ENCODE results near the gene AMACR.
A peak's percentile ranks its signal among the peaks of the same experiment; 100 is the strongest.

The AMACR gene

DNA sequence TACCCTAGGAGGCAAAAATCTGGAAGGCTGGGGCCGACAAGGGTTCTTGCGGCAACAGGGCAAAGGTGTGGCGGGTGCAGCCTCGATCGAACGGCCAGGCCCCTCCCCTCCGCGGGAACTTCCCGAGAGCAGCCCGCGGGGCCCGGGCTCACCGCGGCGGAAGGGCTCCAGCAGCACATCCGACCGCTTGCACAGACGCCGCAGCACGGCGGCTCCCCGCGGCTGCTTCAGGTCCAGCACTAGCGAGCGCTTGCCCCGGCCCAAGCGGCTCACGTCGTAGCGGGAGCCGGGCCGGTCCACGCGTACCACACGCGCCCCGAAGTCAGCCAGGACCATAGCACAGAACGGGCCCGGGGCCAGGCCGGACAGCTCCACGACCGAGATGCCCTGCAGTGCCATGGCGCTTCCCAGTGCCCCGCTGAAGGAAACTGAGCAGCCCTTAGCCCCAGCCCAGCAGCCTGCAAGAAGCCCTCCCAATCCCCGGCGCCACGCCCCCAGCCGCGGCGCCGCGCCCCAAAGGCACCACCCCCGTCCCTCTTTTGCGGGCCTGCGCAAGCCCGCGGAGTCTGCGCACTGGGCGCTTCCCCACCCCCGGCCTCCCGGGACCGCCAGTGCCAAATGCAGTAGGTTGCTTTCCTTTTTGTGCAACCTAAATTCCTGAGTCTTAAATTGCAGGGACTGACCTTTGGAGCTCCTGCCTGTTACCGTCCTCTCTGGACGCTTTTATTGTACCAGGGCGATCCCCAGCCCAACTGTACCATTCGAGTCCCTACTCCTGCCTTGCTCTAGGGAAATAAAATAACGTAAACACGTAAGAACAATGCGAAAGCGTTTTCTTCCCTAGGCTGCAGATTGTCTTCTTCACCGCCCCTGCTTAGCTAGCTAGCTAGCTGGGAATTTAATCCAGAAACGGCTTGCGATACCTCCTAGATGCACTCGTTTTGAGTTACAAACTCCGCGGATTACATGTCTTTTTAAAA, at the start of gene AMACR:
TSS of gene AMACR (minus strand) at position 430 of the 980 bp plus-strand sequence. CDS start at position 399, 31 bp downstream.
- Histone ChIP-seq H3K27me3 (ENCODE audit: control insufficient read depth in 1 of 2, insufficient read depth in 2 of 2, low read length in 2 of 2) (no peaks in the 10 kb centered on the region), H3K27ac (ENCODE audit: low read depth, low read length) (peak within 1 kb of the TSS; percentile 79), H3K4me1 (ENCODE audit: insufficient read depth, low read length) (peaks cover 27% of the 10 kb centered on the region), H3K4me3 (ENCODE audit: low read depth in 1 of 2, low read length in 2 of 2) (peak within 1 kb of the TSS; percentile 59 to 79), H3K9me3 (ENCODE audit: low read length) (no peaks in the 10 kb centered on the region), H3K36me3 (ENCODE audit: insufficient read depth, low read length) (peaks cover 12% of the 10 kb centered on the region), H3K9ac (ENCODE audit: low read length) (peak within 1 kb of the TSS; percentile 45)

GRCh38 chr5:34057569-34057968, 49.7 kb upstream of the AMACR start:
- H3K36me3 ChIP-seq (ENCODE audit: insufficient read depth, low read length) = no peaks in the 10 kb centered on the region
- no peak overlapping the region for H3K9ac ChIP-seq (ENCODE audit: low read length)
- no peak overlapping the region for H3K4me3 ChIP-seq (ENCODE audit: low read depth in 1 of 2, low read length in 2 of 2)
- H3K9me3 ChIP-seq (ENCODE audit: low read length) = no peaks in the 10 kb centered on the region
- H3K27me3 ChIP-seq (ENCODE audit: control insufficient read depth in 1 of 2, insufficient read depth in 2 of 2, low read length in 2 of 2) = no peaks in the 10 kb centered on the region
- no peak overlapping the region for H3K27ac ChIP-seq (ENCODE audit: low read depth, low read length)
- H3K4me1 ChIP-seq (ENCODE audit: insufficient read depth, low read length) = no peaks in the 10 kb centered on the region

DNA sequence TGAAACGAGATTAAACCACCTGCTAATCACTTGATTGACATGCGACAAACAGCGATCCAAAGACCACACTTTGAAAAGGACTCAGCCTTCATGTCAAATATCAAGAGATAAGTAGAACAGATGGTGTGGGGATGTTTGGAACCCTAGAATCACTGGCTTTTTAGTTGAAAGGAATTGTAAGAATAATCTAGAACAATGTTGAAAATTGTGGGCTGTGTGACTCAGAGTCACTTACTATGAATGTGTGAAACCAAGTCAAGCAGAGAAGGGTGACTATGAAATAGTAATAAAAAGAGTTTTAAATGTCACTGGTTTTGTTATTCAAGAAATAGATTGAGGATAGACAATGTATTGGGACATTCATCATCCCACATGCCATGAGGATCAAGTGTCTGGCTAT, 49.3 kb upstream of the AMACR start:
- Histone ChIP-seq H3K4me1 (ENCODE audit: insufficient read depth, low read length) (no peaks in the 10 kb centered on the region), H3K4me3 (ENCODE audit: low read depth in 1 of 2, low read length in 2 of 2) (no peak overlapping the region), H3K27me3 (ENCODE audit: control insufficient read depth in 1 of 2, insufficient read depth in 2 of 2, low read length in 2 of 2) (no peaks in the 10 kb centered on the region), H3K27ac (ENCODE audit: low read depth, low read length) (no peak overlapping the region), H3K9ac (ENCODE audit: low read length) (no peak overlapping the region), H3K36me3 (ENCODE audit: insufficient read depth, low read length) (no peaks in the 10 kb centered on the region), H3K9me3 (ENCODE audit: low read length) (no peaks in the 10 kb centered on the region)

- Histone ChIP-seq H3K9ac (ENCODE audit: low read length) (no peak overlapping the region), H3K27ac (ENCODE audit: low read depth, low read length) (no peak overlapping the region)
Observed at GRCh38 chr5:34055667-34056066, 47.8 kb upstream of the AMACR start.

GRCh38 chr5:34054400-34054729, 46.5 kb upstream of the AMACR start:
- Histone ChIP-seq H3K4me1 (ENCODE audit: insufficient read depth, low read length) (no peaks in the 10 kb centered on the region), H3K9ac (ENCODE audit: low read length) (no peak overlapping the region), H3K9me3 (ENCODE audit: low read length) (no peaks in the 10 kb centered on the region), H3K4me3 (ENCODE audit: low read depth in 1 of 2, low read length in 2 of 2) (no peak overlapping the region), H3K27ac (ENCODE audit: low read depth, low read length) (no peak overlapping the region), H3K36me3 (ENCODE audit: insufficient read depth, low read length) (no peaks in the 10 kb centered on the region), H3K27me3 (ENCODE audit: control insufficient read depth in 1 of 2, insufficient read depth in 2 of 2, low read length in 2 of 2) (no peaks in the 10 kb centered on the region)

More at GRCh38 chr5:34055667-34056066, 47.8 kb upstream of the AMACR start:
- no peaks in the 10 kb centered on the region for H3K9me3 ChIP-seq (ENCODE audit: low read length)
- no peaks in the 10 kb centered on the region for H3K27me3 ChIP-seq (ENCODE audit: control insufficient read depth in 1 of 2, insufficient read depth in 2 of 2, low read length in 2 of 2)
- no peaks in the 10 kb centered on the region for H3K4me1 ChIP-seq (ENCODE audit: insufficient read depth, low read length)
- no peaks in the 10 kb centered on the region for H3K36me3 ChIP-seq (ENCODE audit: insufficient read depth, low read length)
- H3K4me3 ChIP-seq (ENCODE audit: low read depth in 1 of 2, low read length in 2 of 2) = no peak overlapping the region

- Histone ChIP-seq H3K27ac (ENCODE audit: low read depth, low read length) (no peak overlapping the region), H3K4me1 (ENCODE audit: insufficient read depth, low read length) (no peaks in the 10 kb centered on the region), H3K9me3 (ENCODE audit: low read length) (no peaks in the 10 kb centered on the region), H3K4me3 (ENCODE audit: low read depth in 1 of 2, low read length in 2 of 2) (no peak overlapping the region), H3K36me3 (ENCODE audit: insufficient read depth, low read length) (no peaks in the 10 kb centered on the region), H3K9ac (ENCODE audit: low read length) (no peak overlapping the region), H3K27me3 (ENCODE audit: control insufficient read depth in 1 of 2, insufficient read depth in 2 of 2, low read length in 2 of 2) (no peaks in the 10 kb centered on the region)
Observed at GRCh38 chr5:34053571-34054399, 45.9 kb upstream of the AMACR start.

DNA sequence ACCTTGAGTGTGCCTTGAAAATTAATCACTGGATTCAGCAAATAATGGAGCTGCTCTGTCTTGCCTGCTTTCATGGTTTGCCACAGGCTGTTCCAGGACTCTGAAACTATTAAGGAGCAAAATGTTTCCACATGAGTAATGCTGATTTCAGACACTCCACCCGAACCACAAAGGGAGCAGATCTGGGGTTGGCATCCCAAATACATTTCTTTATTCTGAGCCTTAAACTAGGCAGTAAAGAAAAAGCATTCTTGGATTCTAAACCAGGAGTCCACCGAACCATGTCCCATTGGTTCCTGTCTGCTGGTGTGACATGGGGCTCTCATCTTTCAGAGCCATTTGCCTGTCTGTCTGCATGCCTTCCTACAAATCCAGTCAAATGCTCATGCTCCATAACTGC, 45.3 kb upstream of the AMACR start:
- Histone ChIP-seq H3K36me3 (ENCODE audit: insufficient read depth, low read length) (no peaks in the 10 kb centered on the region), H3K9ac (ENCODE audit: low read length) (no peak overlapping the region), H3K27me3 (ENCODE audit: control insufficient read depth in 1 of 2, insufficient read depth in 2 of 2, low read length in 2 of 2) (no peaks in the 10 kb centered on the region), H3K4me3 (ENCODE audit: low read depth in 1 of 2, low read length in 2 of 2) (no peak overlapping the region), H3K27ac (ENCODE audit: low read depth, low read length) (no peak overlapping the region), H3K4me1 (ENCODE audit: insufficient read depth, low read length) (no peaks in the 10 kb centered on the region), H3K9me3 (ENCODE audit: low read length) (no peaks in the 10 kb centered on the region)

DNA sequence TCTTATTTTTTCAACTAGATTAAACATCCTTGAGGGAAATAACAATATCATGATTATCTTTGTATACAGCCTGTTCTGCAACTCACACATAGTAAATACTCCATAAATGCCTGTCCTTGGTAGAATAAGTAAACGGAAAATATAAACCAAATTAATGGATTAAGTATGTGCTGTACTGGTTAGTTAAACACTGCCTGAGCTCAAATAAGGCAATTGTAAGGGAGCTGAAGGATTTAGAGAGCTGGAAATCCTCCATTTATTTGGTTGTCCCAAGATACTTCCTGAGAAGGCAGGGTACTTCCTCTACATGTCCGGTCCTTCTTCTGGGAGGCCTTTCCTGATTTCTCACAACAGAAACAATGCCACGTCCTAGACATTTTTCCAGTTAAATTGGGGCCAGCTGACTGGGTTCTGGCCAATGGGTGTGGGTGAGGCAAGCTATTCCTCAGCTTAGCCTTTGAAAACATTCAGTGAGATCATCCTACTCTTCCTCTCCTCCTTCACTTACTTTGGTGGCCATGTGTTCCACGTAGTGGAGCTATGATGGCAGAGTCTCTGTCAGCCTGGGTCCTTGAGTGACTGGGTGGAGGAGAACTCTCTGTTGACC, 43.6 kb upstream of the AMACR start:
- Histone ChIP-seq H3K27me3 (ENCODE audit: control insufficient read depth in 1 of 2, insufficient read depth in 2 of 2, low read length in 2 of 2) (no peaks in the 10 kb centered on the region), H3K27ac (ENCODE audit: low read depth, low read length) (no peak overlapping the region), H3K4me3 (ENCODE audit: low read depth in 1 of 2, low read length in 2 of 2) (no peak overlapping the region), H3K4me1 (ENCODE audit: insufficient read depth, low read length) (no peaks in the 10 kb centered on the region), H3K9me3 (ENCODE audit: low read length) (no peaks in the 10 kb centered on the region), H3K36me3 (ENCODE audit: insufficient read depth, low read length) (no peaks in the 10 kb centered on the region), H3K9ac (ENCODE audit: low read length) (no peak overlapping the region)

- no peaks in the 10 kb centered on the region for H3K27me3 ChIP-seq (ENCODE audit: control insufficient read depth in 1 of 2, insufficient read depth in 2 of 2, low read length in 2 of 2)
- no peaks in the 10 kb centered on the region for H3K36me3 ChIP-seq (ENCODE audit: insufficient read depth, low read length)
- no peak overlapping the region for H3K4me3 ChIP-seq (ENCODE audit: low read depth in 1 of 2, low read length in 2 of 2)
- no peak overlapping the region for H3K9ac ChIP-seq (ENCODE audit: low read length)
- no peak overlapping the region for H3K27ac ChIP-seq (ENCODE audit: low read depth, low read length)
- no peaks in the 10 kb centered on the region for H3K9me3 ChIP-seq (ENCODE audit: low read length)
- H3K4me1 ChIP-seq (ENCODE audit: insufficient read depth, low read length) = peaks cover 29% of the 10 kb centered on the region
Observed at GRCh38 chr5:34047774-34048572, 40.1 kb upstream of the AMACR start.

DNA sequence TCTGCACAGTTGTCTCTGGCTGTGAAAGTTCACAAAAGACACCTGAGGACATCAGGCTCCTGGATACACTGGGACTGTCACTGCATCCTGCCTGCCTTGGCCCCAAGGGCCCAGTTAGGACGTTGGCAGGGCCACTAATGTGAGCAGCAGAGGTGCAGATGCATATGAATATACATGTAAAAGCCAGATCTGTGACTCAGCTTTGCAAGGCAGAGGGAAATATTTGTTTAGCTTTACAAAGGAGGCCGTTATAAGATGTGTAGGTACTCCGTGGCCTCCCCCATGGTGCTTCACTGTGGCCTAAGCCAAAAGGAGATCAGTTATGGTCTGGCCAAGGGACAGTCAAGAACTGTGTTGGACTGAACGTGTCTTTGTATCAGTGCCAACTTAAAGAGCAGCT, 39.3 kb upstream of the AMACR start:
- Histone ChIP-seq H3K9me3 (ENCODE audit: low read length) (no peaks in the 10 kb centered on the region), H3K27ac (ENCODE audit: low read depth, low read length) (no peak overlapping the region), H3K36me3 (ENCODE audit: insufficient read depth, low read length) (no peaks in the 10 kb centered on the region), H3K27me3 (ENCODE audit: control insufficient read depth in 1 of 2, insufficient read depth in 2 of 2, low read length in 2 of 2) (no peaks in the 10 kb centered on the region), H3K4me1 (ENCODE audit: insufficient read depth, low read length) (peaks cover 29% of the 10 kb centered on the region), H3K9ac (ENCODE audit: low read length) (no peak overlapping the region), H3K4me3 (ENCODE audit: low read depth in 1 of 2, low read length in 2 of 2) (no peak overlapping the region)
